Medulla oblongata (tissue), 1 donor: Measurements from ENCODE around the gene CDC42BPA.
"Not testable (repeated sequence)": the region's sequence is repeated elsewhere in the genome, so short reads cannot be mapped to it uniquely, and the experiment has no call there.

Source experiments
- DNase-seq: peaks from one replicate; pipeline ENCODE4 v3.0.0-alpha.2; 2015; ENCODE audit errors: extremely low spot score

CDC42BPA gene

DNA sequence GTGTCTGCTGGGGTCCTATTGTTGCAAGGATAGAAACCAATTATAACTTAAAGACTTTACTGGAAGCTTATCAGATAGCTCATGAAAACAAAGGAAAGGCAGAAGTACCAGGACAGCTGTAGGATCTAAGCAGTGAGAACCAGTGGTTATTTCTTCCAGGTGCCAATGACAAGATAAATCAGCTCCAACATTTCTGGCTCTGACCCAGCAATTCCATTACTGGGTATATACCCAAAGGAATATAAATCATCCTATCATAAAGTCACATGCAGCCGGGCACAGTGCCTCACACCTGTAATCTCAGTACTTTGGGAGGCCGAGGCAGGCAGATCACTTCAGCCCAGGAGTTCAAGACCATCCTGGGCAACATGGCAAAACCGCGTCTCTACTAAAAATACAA lies 17.8 kb upstream of the CDC42BPA start:
- DNase-seq: not testable (repeated sequence)

DNA sequence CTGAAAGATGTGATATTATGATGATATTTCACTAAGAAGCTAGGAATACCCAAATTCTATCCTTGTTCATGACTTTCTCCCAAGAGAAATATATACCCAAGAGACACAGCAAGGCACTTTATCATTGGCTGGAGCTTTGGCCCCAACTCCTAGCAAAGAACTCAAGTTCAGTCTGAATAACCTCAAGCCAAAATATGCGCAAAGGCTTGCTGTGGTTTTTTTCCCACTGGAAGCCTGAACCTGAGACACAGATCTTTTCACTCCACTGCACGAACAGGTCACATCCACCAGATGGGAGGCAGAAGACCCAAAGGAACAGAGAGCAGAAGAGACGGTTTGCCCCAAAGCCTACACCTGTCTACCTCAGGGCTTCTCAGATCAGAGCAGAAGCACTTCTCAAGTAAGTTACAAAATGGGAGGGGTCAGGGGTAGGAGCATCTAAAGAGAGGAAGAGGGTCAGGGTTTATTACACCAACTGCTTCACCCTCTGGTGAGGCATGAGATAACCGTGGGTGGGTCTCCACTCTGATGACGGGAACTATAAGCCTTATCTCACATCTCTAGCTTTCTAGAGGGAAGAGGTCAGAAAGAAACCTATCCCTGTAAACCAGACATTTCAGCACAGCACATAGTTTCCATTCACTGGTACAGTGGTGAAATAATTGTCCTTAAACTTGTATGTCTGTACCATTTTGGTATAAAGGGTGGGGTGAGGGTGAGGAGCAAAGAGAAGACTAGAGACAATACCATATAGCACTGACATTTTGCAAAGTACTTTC lies 17.1 kb upstream of the CDC42BPA start:
- DNase-seq: no peak

DNA sequence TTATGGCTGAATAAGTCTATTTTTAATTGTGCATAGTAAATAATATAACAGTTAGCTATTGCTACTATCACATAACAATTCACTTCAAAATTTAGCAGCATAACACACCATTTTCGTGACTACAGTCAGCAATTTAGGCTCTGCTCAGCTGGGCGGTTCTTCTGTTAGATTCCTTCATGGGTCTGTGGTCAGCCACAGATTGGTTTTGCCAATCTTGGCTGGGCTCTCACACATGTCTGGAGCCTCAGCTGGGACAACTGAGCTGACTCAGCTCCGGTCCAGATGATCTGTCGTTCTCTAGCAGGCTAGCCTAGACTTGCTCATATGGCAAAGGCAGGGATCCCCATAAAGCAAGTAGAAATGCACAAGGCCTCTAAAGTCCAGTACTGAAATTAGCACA lies 15.1 kb upstream of the CDC42BPA start:
- no peak for DNase-seq

DNA sequence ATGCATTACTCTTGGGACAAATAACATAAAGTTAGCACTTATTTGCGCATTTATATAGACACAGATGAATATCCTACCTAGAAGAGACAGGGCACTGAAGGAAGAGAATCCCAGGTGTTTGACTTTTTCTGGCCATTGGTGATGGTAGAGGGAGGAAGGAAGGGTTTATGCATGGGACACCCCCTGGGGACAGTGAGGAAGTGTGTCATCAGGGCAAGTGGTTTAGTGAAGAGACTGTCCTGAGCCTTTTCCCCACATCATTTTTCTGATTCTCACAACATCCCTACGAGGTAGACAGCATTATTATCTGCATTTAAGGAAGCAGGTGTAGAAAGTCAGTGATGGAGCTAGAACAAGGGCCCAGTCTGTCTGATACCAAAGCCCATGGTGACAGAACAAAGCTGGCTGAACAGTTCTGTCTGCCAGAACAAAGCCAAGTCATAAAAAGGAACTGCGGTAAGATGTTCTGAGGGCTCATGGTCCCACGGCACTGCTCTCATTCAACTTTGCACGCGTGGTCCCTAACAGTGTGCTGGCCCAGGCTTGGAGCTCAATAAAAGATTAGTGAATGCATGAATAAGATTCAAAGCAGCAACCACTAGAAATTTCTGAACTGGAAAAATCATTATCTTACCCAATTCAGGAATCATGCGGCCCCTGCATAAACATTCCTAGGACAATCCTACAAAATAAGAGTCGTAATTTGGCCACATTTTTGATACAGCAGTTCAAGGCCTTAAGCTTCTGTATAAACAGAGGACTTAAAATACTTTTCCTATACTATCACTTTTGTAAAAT lies 12.2 kb upstream of the CDC42BPA start:
- DNase-seq: no peak

DNA sequence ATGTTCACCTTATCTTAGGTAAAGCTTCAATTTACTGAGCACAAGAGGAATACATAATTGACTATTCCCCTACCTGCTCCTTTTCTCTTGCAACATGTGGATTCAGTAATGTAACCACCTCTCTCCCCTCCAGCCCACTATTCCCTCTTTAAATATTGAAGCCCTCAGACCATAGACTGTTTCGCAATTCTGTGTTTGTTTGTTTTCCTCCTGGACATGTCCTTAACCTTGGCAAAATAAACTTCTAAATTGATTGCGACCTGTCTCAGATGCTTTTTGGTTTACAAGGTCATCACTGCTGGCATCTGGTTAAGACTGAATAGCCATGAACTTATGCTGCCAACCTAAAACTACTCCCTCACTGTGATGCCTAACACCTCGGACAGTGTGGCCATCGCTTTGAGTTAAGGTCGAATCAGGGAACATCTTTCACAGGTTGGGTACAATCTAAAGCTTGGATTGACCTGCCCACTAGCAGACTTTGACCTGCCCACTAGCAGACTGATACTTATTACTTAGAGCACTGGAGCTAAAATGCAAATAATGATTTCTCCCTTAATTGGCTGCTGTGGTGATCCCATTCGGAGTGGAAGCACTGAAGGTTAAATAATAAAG lies 10.2 kb upstream of the CDC42BPA start:
- no peak for DNase-seq

DNA sequence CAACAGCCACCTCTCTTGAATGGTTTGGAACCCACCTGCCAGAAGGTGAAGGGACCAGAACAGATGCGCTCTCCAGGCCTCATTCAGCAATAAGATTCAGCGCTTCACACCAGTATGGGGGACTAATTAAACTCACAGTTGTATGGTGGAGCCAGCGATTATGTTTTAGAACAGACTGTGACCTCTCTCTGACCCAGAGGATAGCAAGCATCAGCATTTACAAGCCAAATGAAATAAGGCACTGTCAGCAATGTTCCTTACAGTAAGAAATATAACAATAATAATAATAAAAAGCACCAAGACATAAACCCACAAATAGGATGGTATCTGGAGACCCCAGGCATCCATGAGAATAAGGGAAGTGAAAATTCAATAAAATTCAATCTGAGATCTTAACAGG lies 6.9 kb upstream of the CDC42BPA start:
- no peak for DNase-seq

DNA sequence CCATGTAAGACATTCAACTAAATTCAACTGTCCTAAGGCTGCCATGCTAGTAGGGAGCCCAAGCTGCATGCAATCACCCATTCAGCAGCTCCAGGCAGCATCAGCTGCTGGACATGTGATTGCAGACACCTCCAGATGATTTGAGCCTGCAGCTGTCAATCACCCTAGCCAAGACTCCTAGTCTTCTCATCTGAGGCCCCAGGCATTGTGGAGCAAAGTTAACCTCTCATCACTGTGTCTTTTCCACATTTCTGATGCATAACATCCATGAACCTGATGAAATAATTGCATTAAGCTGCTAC lies 5.6 kb upstream of the CDC42BPA start:
- no peak for DNase-seq

DNA sequence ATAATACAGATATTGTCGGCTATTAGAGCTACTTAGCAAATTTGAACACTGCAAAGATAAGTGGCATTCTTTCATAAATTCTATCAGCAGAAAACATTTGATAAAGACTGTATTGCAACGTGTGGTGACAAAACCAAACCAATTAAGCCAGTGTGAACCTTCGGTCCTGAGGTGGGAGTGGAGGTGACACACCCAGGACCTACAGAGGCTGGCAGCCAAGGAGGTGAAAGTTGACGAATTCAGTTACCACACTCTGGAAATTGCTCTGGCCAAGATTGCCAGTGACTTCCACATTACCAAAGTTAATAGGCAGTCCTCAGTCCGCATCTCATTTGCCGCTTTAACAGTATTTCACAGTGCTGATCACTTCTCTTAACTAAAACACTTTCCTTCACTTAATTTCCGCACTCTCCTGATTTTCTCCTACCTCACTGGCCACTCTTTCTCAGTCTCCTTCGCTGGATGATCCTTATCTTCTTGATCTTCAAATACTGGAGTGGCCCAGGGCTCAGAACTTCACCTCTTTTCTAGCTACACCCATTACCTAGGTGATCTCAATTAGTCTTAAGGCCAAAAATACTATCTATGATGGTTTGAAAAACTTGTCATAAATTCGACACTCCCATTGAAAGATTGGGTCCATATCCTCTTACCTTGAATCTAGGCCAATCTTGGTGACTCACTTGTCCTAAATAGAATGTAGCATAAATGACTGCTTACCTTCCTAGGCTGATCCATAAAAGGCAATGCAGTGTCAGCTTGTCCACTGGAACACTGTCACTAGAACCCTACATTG lies 5.1 kb upstream of the CDC42BPA start:
- DNase-seq: no peak

DNA sequence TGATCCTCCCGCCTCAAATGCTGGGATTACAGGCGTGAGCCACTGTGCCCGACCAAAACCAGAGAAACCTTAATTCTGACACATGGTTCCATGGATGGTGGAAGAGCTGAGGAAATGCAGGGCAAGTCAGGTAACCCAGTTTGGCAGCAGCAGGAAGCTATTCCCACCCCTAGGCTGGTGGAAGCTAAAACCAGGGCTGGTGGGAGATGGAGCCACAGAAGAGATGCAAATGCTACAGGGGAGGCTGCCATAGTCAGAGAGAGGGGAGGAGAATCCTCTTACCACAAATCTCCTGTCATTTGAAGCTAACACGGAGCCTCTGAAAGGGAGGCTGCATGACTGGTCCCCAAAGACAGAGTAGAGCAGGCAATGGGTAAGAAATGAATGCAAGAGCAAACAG lies 4.1 kb upstream of the CDC42BPA start:
- DNase-seq: no peak

DNA sequence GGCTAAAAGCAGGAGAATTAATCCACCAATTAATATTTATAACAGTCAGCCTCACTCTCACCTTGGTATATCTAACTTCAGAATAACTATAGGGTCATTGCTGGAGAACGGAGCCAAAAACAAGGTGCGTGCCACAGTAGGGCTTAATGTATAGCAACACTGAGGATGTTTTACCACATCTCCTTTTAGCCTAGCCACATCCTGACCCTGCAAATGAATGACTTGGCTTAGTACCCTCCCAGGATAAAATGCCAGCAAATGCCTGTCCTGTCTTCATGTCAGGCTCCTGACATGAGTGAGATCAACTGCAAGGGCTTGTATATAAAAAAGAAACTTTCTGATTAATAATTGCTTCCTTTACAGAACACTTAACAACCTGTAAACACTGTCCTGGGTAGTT lies 2.7 kb upstream of the CDC42BPA start:
- no peak for DNase-seq

DNA sequence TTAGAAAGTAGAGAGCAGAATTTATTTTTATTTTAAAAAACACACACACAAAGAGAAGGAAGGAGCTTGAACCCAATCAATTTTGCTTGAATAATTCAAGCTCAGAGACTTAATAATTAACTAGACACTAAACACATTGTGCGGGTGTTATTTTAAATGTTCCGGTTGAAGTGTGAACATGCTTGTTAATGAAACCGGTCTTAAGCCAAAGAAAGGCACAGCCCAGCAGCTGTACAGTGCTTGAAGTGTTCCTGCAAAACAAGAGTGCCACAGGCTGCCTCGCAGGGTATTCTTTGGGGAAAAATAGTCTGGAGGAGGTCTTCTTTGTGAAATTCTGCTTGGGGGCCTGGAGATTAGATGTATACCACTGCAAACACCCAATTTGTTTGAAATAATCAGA lies 2.2 kb upstream of the CDC42BPA start:
- DNase-seq: no peak

DNA sequence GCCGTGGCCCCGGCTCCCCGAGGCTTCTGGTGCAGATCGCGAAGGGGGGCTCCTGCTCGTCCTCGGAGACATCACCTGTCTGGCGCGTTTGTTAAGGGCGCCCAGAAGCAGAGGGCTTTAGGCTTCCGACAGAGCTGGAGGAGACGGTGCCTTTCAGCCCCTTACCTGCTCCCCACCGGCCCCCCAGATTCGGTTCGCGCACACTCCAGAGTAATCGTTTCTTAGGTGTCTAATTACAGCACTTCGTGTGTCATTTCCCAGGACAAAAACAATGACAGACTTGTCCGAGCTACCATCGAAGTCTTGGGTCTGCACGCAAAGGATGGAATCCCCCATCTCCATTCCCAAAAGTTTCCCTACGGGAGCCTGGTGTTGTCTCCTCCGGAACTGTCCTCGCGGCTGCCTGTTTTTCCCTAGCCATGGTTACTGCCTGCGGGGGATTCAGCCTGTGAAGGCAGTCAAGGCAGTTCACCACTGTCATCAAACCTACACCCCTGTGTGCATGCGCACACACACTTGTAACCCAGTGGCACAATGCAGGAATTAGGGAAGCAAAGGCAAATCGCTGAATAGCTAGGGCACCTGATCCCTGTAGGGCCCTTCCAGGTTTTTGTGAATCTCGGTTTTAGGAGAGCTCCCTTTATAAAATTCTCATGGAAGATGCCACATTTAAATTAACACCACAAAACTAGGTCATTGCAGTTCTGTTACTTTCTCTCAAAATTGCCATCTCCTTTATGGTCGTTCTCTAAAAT lies 738 bp upstream of the CDC42BPA start:
- DNase-seq: peak; percentile 74

DNA sequence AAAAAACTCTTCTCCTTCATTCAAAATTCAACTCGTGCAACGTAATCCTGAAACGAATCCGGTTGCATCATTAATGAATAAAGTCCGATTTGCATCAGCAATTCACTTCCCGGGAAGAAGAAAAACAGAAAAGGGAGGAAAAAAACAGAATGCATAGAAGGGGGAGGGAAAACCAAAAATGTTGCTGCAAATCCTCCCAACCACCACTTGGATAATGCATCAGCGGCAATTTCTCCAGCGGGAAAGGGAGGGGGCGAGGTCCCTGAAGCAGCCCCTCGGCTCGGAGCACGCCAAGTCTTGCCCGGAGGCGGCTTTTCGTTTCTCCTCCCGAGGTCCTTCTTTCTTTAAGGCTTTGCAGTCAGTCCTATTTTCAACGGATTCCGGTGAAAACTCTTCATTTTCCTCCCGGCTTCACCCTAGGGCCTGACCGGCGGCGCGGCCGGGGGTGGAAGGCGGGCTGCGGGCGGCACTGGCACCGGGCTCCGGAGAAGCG lies 723 bp downstream of the CDC42BPA start:
- DNase-seq: peak; percentile 68

DNA sequence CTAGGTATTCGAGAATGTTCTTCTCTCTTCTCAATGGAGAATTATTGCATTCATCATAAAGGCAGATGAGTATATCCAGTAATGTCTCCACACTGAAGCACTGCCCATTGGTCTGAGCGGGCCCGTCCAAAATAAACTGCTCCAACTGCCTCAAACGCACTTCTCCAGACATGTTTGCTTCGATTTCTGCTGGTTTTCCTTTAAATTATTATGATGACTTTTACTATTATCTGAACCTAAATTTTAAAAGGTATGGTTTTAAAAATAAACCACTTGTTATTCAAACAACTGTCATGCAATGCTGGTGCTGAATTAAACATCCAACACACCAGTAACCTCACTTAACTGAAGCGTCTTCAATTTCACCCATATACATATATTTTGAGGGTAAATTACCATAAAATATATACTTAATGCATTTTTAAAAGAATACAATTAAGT lies 1.3 kb downstream of the CDC42BPA start:
- peak; percentile 57 for DNase-seq

DNA sequence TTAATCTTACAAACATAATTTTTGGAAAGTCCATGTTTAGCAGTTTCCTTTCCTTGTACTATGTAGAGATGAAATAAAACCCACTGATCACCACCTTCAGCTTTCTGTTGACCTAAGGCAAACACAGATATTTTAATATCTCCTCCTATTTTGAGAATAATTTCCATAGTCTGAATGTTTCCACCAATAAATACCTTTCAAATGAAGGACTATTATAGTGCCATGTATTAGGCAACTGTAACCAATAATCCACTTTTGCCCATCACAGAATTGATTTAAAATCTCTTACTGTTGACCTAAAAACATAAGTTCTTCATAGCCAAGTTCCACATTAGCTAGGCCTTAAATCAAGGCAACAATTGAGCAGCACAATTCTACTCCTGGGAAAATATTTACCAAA lies 1.8 kb downstream of the CDC42BPA start:
- DNase-seq: no peak

DNA sequence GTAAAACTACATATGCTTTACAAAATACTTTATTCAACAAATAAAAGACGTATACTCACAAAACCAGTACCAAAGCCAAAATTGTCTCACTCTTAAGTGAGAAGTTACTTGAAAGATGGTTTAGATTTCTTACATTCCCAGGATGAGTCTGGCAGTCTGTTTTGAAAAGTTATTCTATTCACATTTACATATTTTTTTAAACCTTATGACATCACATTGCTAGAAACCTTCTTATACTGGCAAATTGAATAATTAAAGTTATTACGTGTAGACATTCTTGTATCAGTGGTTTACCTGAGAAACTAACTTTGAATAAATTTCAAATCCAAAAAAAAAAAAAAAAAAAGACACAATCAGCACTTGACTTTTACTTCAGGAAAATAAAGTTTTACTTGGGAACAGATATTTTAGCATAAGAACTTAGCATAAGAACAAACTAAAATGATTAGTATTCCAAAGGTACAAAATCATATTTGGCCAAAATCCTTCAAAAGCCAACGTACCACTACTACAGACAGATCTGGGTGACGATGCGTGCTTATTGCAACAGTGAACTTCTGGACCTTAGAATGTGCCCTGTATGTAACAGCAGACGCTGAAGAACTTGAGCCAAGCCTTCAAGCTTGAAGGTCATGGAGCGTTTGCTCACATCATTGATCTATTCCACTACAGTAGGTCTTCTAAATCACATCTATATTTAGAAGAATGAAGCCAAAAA lies 2.5 kb downstream of the CDC42BPA start:
- DNase-seq: peak; percentile 69

DNA sequence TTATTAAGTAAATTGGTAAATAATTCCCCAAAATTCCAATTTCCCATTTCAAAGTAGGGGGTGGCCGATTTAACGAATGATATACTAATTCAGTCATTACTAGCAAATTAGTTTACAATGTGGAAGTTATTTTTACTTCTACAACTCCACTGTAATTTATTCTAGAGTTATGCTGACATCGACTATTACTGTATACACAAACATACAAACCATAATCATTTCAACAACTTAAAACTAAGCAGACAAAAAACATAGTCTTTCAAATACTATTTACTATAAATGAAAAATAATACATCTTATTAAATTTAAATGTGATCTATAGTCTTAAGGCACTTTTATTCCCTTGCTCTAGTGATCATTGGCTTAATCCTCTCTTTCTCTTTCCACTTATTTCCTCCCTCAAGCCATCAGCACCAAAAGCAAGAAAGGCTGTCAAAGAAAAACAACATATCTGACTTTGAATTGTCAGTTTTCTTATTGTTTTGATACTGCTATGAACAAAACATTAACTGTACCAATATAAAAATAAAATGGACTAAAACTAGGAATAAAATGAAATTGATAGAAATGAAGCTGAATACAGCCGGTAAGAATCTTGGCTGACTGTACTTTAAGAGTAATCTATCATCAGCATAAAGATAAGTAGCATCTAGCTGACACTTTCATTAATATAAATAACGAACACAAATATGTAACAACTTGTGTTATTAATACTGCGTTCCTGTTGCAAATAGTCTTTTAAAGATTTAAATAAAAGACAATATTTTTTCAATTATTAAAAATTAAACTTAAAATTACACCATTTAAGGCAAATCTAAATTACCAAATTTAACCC lies 4.1 kb downstream of the CDC42BPA start:
- peak; percentile 27 for DNase-seq

DNA sequence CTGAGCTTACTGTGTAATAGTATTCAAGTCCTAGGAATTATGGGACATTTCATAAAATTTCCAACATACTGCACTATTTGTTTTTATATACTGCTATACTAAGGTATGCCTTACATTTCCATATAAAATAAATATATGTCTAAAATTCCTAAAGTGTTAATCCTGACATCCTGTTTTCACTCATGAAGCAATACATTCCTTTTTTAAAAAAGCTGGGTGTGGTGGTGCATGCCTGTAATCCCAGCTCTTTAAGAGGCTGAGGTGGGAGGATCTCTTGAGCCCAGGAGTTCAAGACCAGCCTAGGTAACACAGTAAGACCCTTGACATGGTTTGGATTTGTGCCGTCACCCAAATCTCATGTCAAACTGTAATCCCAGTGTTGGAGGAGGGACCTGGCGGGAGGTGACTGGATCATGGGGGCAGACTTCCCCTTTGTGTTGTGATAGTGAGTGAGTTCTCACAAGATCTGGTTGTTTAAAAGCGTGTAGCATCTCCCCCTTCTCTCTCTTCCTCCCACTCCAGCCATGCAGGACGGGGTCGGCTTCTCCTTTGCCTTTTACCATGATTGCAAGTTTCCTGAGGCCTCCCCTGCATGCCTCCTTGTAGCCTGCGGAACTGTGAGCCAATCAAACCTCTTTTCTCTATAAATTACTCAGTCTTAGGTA lies 5.8 kb downstream of the CDC42BPA start:
- no peak for DNase-seq

DNA sequence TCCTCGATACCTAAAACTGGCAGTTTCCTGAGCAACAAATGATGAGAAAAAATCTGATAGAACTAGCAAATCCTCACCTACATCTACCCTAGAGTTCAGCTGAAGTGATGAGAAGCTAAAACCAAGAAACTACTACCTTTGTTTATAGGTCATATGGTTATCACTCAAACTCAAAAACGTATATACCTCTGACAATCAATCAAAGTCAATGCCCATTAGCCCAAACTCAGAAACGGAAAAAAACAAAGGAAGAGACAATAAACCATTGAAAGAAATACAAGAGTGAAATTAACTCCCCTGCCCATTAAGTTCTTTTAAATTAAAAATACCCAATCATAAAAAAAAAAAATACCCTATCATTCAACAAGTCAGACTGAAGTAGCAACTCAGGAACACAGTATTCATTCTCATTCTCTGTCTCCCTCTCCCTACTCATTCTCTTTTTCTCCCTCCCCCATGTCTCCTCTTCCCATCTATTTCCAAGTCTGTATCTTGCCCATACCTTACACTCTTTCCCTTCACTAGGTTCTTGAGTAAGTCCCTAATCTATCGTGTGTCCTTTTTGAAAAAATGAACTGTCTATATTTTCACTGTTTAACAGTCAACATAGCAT lies 6.8 kb downstream of the CDC42BPA start:
- no peak for DNase-seq
